LNCAP (cell line): ENCODE measurements around the gene RASSF7.

Source experiments
- TF ChIP-seq, protein P1 (sequence below): fragments of 450-650 bp; IDR thresholded peaks from 2 replicates; pipeline ENCODE4 v1.5.1; 2017; ENCODE audit warnings: mild to moderate bottlenecking

The RASSF7 gene

DNA sequence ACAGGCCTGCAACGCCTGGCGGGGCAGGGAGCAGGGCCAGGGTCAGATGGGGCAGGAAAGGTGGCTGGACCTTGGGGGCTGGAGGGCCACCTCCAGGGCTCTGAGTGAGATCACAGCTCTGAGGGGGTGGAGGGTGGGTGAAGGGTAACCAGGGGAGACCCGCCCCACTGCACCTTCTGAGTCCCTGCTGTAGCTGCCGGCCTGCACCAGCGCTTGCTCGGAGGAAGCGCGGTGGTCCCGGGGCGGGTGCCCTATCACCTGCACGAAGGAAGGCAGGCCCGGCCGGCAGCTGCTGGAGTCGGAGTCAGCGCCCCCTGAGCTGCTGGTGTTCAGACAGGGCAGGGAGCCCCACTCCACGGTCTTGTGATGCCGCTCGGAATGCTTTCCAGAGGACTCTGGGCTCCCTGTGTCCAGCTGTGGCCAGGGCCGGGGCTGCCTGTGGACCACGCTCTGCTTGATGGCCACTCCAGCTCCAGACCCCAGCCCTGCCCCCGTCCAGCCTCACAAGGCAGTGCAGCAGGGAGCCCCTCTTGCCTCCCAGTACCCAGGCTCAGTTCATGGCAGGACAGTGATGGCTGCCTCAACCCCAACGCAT is 4.0 kb upstream of the RASSF7 start:
- TF ChIP-seq, protein P1, sequence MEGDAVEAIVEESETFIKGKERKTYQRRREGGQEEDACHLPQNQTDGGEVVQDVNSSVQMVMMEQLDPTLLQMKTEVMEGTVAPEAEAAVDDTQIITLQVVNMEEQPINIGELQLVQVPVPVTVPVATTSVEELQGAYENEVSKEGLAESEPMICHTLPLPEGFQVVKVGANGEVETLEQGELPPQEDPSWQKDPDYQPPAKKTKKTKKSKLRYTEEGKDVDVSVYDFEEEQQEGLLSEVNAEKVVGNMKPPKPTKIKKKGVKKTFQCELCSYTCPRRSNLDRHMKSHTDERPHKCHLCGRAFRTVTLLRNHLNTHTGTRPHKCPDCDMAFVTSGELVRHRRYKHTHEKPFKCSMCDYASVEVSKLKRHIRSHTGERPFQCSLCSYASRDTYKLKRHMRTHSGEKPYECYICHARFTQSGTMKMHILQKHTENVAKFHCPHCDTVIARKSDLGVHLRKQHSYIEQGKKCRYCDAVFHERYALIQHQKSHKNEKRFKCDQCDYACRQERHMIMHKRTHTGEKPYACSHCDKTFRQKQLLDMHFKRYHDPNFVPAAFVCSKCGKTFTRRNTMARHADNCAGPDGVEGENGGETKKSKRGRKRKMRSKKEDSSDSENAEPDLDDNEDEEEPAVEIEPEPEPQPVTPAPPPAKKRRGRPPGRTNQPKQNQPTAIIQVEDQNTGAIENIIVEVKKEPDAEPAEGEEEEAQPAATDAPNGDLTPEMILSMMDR = no peak

DNA sequence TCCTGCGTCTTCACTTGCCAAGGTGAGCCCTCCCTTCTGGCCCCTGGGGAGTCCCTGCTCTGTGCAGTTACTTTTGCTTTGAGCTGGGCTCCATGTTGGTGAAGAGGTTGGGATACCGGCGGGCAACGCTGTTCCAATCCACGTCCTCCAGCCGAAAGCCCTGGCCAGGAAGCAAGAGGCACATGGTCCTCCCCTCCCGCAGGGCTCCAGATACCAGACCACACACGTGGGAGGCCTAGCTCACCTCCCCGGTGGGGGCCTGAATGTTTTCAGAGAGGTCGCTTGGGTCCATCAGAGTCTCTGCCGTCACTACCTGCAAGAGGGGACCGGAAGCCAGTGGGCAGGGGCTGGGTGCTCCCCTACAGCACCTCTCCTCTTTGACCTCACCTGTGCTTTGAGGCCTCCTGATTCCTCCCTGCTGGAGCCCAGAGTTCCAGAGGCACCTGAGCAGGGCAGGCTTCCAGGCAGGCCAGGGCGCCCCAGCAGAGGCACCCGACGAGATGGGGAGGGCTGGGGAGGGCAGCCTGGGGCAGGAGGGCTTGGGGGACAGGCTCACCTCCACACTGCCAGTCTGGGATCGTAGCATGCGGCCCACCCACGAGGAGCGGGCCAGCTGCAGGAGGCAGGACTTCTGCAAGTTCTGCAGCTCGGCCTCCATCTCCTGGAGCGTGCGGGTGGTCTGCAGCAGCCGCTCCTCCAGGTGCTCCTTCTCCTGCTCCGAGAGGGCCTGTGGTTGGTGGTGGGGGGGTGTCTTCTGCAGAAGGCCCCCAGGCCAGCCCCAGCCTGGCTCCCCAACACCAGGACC is 3.2 kb upstream of the RASSF7 start:
- TF ChIP-seq, protein P1 = no peak

DNA sequence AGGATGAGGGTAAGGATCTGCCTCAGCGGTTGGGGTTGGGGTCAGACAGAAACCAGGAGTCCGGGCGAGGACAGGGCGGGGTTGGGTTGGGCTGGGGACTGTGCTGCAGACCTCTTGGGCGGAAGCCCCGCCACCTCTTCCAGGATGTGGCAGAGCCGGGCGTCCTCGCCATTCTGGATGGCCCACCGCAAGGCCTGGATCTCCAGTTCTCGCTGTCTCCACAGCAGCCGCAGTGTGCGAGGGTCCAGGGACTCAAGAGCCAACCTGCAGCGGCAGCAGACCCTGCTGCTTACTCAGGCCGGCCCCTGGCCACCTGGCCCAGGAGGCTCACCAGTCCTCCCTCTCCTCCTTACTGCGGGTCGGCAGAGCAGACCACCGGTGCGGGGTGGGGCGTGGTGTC is 2.3 kb upstream of the RASSF7 start:
- TF ChIP-seq, protein P1 = no peak

DNA sequence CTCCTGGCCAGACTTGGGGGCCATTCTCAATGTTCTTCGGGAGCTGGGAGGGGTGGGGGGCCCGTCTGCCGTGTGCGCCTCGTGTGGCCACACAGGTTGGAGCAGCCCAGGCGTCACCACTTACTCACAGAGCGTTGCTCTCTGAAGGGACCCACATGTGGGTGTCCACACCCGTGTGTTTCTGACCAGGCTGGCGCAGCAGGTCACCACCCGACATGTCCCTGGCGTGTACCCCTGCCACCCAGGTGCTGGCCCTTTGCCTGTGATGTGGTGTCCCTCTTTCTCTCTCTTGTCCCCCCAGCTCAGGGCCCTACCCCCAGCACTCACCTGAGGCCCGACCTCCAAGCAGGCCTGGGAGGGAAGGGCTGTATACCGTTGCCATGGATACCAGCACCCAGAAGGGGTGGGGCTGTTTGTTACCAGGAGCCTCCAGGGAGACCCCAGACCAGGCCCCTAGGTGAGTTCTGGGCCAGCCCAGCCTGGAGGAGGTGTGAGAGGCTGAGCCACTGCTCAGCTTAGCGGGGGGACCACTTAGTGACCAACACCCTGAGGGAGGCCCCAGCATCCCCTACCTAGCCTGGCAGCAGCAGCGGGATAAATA is 1.6 kb upstream of the RASSF7 start:
- TF ChIP-seq, protein P1 = no peak

DNA sequence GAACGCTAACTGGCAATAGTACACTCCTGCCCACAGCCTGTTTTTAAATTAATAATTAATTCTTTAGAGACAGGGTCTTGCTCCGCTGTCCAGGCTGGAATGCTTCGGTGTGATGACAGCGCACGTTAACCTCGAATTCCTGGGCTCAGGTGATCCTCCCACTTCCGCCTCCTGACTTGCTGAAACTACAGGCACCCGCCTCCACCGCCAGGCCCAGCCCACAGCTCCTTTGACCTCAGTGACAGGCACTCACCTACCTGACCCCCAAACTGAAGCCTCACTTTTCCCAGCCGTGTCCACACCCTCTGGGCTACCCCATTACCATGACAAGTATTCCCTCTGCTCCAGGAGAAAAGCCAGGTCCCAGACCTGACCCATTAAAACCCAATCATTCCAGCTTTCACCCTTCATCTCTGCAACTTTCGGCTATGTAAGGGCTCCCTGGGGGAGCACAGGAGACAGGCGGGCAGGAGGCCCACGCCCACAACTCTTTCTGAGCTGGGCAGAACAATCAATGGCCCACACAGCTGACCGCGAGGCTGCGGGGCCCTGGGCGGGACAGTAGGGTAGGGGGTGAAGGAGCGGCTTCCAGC is 962 bp upstream of the RASSF7 start:
- TF ChIP-seq, protein P1 = no peak

DNA sequence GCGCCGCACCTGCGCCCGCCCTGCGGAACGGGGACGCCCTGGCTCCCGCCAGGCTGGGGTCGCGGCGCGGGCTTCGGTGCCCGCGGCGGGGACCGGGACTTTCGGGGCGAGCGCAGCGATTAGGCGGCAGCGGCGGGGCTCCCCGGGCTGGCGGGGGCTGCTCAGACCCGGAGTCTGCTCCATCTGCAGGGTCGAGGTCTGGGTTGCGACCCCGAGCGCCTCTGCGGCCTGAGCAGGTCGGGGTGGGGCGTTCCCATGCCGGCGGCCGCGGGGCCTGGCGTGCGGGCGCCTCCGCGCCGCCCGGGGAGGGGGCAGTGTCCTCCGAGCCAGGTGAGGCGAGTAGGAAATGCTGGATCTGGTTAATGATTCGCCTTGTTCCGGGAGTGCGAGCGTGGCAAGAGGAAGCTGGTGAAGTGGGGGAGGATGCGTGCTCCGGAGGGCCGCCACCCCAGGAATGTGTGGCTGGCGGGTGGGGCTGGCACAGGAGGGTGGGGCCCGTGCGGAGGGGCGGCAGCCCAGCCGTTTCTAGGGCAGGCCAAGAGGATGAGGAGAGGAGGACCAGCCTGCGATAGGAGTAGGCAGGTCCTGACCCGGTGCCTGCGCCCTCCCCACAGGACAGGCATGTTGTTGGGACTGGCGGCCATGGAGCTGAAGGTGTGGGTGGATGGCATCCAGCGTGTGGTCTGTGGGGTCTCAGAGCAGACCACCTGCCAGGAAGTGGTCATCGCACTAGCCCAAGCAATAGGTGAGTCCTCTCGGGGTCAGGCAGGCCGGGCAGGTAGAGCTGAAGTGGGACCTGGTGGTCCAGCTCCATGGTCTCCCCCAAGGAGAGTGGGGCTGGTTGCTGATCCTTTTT is 606 bp downstream of the RASSF7 start:
- TF ChIP-seq, protein P1 = no peak
